GM11168 (cell line): ENCODE data around the gene CLIC6.

ENCODE experiments used
- in situ Hi-C: fragments of 300-500 bp; cut with MboI; formaldehyde crosslinking; loops from one replicate; pipeline ENCODE4 v1.12.0; 2022; ENCODE audit warnings: low sequenced_read_pairs; ENCODE audit not compliant: unreplicated experiment

The CLIC6 gene

GRCh38 chr21:34668803-34669148, at the start of gene CLIC6:
CLIC6 (plus strand) TSS chr21:34668994; CDS start chr21:34669389, 395 bp downstream.
- in situ Hi-C loops: no loop called here

GRCh38 chr21:34619841-34620665, 48.7 kb upstream of the CLIC6 start:
- in situ Hi-C loops: no loop called here

GRCh38 chr21:34621434-34622350, 47.1 kb upstream of the CLIC6 start:
- in situ Hi-C loops: no loop called here

- in situ Hi-C loops: no loop called here
Observed at GRCh38 chr21:34623516-34623915, 45.3 kb upstream of the CLIC6 start.

- in situ Hi-C loops: no loop called here
Observed at GRCh38 chr21:34625030-34625593, 43.7 kb upstream of the CLIC6 start.

GRCh38 chr21:34626131-34626530, 42.7 kb upstream of the CLIC6 start:
- in situ Hi-C loops: no loop called here

GRCh38 chr21:34630536-34631143, 38.2 kb upstream of the CLIC6 start:
- in situ Hi-C loops: no loop called here

GRCh38 chr21:34632498-34632897, 36.3 kb upstream of the CLIC6 start:
- in situ Hi-C loops: no loop called here

GRCh38 chr21:34635307-34635706, 33.5 kb upstream of the CLIC6 start:
- in situ Hi-C loops: no loop called here

GRCh38 chr21:34636961-34637360, 31.8 kb upstream of the CLIC6 start:
- in situ Hi-C loops: no loop called here

- in situ Hi-C loops: no loop called here
Observed at GRCh38 chr21:34639250-34639649, 29.5 kb upstream of the CLIC6 start.

GRCh38 chr21:34639882-34640788, 28.7 kb upstream of the CLIC6 start:
- in situ Hi-C loops: no loop called here

- in situ Hi-C loops: no loop called here
Observed at GRCh38 chr21:34640858-34641257, 27.9 kb upstream of the CLIC6 start.

GRCh38 chr21:34642211-34643075, 26.4 kb upstream of the CLIC6 start:
- in situ Hi-C loops: no loop called here

- in situ Hi-C loops: no loop called here
Observed at GRCh38 chr21:34644825-34645224, 24.0 kb upstream of the CLIC6 start.

- in situ Hi-C loops: no loop called here
Observed at GRCh38 chr21:34647555-34647954, 21.2 kb upstream of the CLIC6 start.

GRCh38 chr21:34648739-34649297, 20.0 kb upstream of the CLIC6 start:
- in situ Hi-C loops: no loop called here

GRCh38 chr21:34649400-34649799, 19.4 kb upstream of the CLIC6 start:
- in situ Hi-C loops: no loop called here
